ENCODE measurements around the gene ASMTL. TPM values are rescaled to one million over a fixed set of nuclear protein-coding genes. Genes with fewer than 3 reads are reported as not detected.

ASMTL gene
- total RNA-seq, 1 donor from 2014 or later, result 45.5 TPM

DNA sequence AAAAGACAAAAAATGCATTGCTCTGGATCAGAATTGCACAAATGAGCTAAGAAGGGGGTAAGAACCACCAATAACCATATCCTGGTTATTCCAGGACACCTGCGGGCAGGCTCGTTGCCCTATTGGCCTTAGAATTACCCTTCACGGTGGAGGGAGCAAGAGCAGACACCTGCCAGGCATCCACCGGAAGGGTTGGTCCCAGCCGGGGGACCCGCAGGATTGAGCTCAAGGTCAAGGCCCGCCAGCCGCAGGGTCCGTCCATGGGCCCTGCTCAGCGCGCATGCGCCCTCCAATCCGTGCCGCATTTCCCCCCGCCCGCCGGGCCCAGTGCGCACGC, 61.4 kb downstream of the ASMTL start:
- H3K36me3 Mint-ChIP-seq (ENCODE audit: unreplicated experiment), result peaks cover 6% of the 10 kb centered on the region
- DNase-seq, result peak; percentile 97
- H3K4me3 Mint-ChIP-seq (ENCODE audit: unreplicated experiment), result peak overlapping the region; percentile 92

DNA sequence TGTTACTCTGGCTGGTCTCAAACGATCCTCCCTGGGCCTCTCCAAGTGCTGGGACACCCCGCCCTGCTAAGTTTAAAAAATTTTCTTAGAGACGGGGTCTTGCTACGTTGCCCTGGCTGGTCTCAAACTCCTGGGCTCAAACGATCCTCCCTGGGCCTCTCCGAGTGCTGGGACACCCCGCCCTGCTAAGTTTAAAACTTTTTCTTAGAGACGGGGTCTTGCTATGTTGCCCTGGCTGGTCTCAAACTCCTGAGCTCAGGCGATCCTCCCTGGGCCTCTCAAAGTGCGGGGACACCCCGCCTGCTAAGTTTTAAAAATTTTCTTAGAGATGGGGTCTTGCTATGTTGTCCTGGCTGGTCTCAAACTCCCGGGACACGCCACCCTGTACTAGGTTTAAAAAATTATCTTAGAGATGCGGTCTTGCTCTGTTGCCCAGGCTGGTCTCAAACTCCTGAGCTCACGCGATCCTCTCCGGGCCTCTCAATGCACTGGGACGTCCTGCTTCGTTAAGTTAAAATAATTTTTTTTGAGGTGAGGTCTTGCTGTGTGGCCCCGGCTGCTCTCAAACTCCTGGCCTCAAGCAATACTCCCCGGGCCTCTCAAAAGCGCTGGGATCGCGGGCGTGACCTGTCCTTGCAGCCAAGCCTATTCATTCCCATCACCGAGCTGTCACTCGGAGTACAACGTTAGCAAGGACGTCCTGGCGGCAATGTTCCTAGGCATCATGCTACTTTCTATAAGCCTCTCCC, 61.9 kb downstream of the ASMTL start:
- Mint-ChIP-seq H3K4me1 (ENCODE audit: low read depth, unreplicated experiment) (peaks cover 13% of the 10 kb centered on the region), H3K36me3 (ENCODE audit: unreplicated experiment) (peaks cover 6% of the 10 kb centered on the region), H3K9me3 (ENCODE audit: unreplicated experiment) (peaks cover 23% of the 10 kb centered on the region), H3K27ac (ENCODE audit: unreplicated experiment) (peak overlapping the region; percentile 85), H3K27me3 (ENCODE audit: unreplicated experiment) (peaks cover 13% of the 10 kb centered on the region), H3K4me3 (ENCODE audit: unreplicated experiment) (peak overlapping the region; percentile 92)
- DNase-seq, result peak; percentile 23
- no peak for TF ChIP-seq CTCF (IDR thresholded peaks at IDR 0.05; ENCODE audit: partially characterized antibody, unreplicated experiment)

More for the DNA sequence above, 61.4 kb downstream of the ASMTL start:
- Mint-ChIP-seq H3K4me1 (ENCODE audit: low read depth, unreplicated experiment) (peaks cover 16% of the 10 kb centered on the region), H3K27me3 (ENCODE audit: unreplicated experiment) (peaks cover 16% of the 10 kb centered on the region), H3K9me3 (ENCODE audit: unreplicated experiment) (peaks cover 26% of the 10 kb centered on the region), H3K27ac (ENCODE audit: unreplicated experiment) (peak overlapping the region; percentile 85)
- TF ChIP-seq CTCF (IDR thresholded peaks at IDR 0.05; ENCODE audit: partially characterized antibody, unreplicated experiment), result no peak

DNA sequence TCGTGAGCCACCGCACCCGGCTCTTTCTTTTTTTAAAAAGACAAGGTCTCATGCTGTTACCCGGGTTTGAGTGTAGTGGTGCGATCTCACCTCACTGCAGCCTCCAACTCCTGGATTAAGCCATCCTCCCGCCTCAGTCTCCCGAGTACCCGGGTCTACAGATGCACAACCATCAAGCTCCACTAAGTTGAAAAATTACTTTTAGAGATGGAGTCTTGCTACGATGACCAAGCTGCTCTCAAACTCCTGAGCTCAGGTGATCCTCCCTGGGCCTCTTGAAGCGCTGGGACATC, 62.8 kb downstream of the ASMTL start:
- DNase-seq, result no peak
- no peak overlapping the region for H3K27ac Mint-ChIP-seq (ENCODE audit: unreplicated experiment)
- TF ChIP-seq CTCF (IDR thresholded peaks at IDR 0.05; ENCODE audit: partially characterized antibody, unreplicated experiment), result no peak
- peaks cover 22% of the 10 kb centered on the region for H3K9me3 Mint-ChIP-seq (ENCODE audit: unreplicated experiment)
- H3K4me3 Mint-ChIP-seq (ENCODE audit: unreplicated experiment), result no peak overlapping the region
- peaks cover 6% of the 10 kb centered on the region for H3K36me3 Mint-ChIP-seq (ENCODE audit: unreplicated experiment)
- peaks cover 8% of the 10 kb centered on the region for H3K4me1 Mint-ChIP-seq (ENCODE audit: low read depth, unreplicated experiment)
- peaks cover 10% of the 10 kb centered on the region for H3K27me3 Mint-ChIP-seq (ENCODE audit: unreplicated experiment)

DNA sequence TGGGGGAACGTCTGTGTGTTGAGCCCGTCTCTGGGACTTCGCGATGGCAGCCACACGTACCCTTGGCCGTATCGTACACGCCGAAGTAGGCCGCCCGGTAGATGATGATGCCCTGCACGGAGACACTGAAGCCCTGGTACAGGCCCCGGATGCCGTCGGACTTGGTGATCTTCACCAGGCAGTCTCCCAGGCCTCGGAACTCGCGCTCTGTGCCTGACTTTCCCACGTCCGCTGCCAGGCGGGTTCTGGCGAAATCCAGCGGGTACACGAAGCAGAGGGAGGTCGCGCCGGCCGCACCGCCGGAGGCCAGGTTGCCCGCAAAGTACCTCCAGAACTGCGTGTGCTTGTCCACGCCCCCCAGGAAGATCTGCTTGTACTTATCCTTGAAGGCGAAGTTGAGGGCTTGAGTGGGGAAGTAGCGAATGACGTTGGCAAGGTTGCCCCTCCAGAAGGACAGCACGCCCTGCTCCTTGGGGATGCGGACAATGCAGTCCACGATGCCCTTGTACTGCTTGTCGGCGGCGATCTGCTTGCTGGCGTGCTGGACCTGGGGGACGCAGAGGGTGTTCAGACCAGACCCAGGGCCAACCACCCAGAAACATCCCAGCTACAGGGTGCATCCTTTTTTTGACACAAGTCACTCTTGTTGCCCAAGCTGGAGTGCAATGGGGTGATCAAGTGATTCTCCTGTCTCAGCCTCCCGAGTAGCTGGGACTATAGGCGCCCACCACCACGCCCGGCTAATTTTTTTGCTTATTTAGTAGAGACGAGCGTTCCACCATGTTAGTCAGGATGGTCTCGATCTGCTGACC, 63.3 kb downstream of the ASMTL start:
- Mint-ChIP-seq H3K27ac (ENCODE audit: unreplicated experiment) (no peak overlapping the region), H3K9me3 (ENCODE audit: unreplicated experiment) (peaks cover 22% of the 10 kb centered on the region), H3K27me3 (ENCODE audit: unreplicated experiment) (peaks cover 7% of the 10 kb centered on the region), H3K36me3 (ENCODE audit: unreplicated experiment) (peaks cover 6% of the 10 kb centered on the region), H3K4me3 (ENCODE audit: unreplicated experiment) (no peak overlapping the region), H3K4me1 (ENCODE audit: low read depth, unreplicated experiment) (peaks cover 5% of the 10 kb centered on the region)
- no peak for TF ChIP-seq CTCF (IDR thresholded peaks at IDR 0.05; ENCODE audit: partially characterized antibody, unreplicated experiment)
- peak; percentile 12 for DNase-seq

DNA sequence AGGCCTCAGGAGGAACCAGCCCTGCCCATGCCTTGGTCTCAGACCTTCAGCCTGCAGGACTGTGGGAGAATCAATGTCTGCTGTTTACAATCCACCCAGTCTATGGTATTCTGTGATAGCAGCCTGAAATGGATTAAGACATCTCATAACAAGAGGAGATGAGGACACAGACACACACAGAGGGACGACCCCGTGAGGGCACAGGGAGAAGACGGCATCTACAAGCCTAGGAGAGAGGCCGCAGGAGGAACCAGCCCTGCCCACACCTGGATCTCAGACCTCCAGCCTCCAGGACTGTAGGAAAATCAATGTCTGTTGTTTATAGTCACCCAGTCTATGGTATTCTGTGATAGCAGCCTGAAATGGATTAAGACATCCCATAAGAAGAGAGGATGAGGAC, 64.1 kb downstream of the ASMTL start:
- H3K9me3 Mint-ChIP-seq (ENCODE audit: unreplicated experiment), result peaks cover 20% of the 10 kb centered on the region
- H3K27ac Mint-ChIP-seq (ENCODE audit: unreplicated experiment), result no peak overlapping the region
- no peak overlapping the region for H3K4me3 Mint-ChIP-seq (ENCODE audit: unreplicated experiment)
- peaks cover 6% of the 10 kb centered on the region for H3K36me3 Mint-ChIP-seq (ENCODE audit: unreplicated experiment)
- no peak for DNase-seq
- TF ChIP-seq CTCF (IDR thresholded peaks at IDR 0.05; ENCODE audit: partially characterized antibody, unreplicated experiment), result no peak
- H3K27me3 Mint-ChIP-seq (ENCODE audit: unreplicated experiment), result peaks cover 5% of the 10 kb centered on the region
- peaks cover 4% of the 10 kb centered on the region for H3K4me1 Mint-ChIP-seq (ENCODE audit: low read depth, unreplicated experiment)
